Jurkat, Clone E6-1 (cell line): ENCODE measurements around the gene ST6GALNAC2.
"Not testable (repeated sequence)": the region's sequence is repeated elsewhere in the genome, so short reads cannot be mapped to it uniquely, and the experiment has no call there.

Source experiments
- DNase-seq: peaks from one replicate; pipeline ENCODE4 v3.0.0-alpha.2; 2011; ENCODE audit warnings: low read depth, low spot score
- H3K4me3 ChIP-seq: 2 replicates; pipeline ENCODE4 v1.5.1; 2011; ENCODE audit warnings: mild to moderate bottlenecking, low read length, control low read depth, moderate library complexity

ST6GALNAC2 gene

GRCh38 chr17:76560036-76560876 lies 25.4 kb downstream of the ST6GALNAC2 start:
- no peak for DNase-seq

GRCh38 chr17:76559460-76559859 lies 26.2 kb downstream of the ST6GALNAC2 start:
- peak overlapping the region; percentile 98; the same call in 1 of the 2 replicates for H3K4me3 ChIP-seq
- DNase-seq = not testable (repeated sequence)

More at GRCh38 chr17:76560036-76560876, 25.4 kb downstream of the ST6GALNAC2 start:
- no peak overlapping the region for H3K4me3 ChIP-seq

GRCh38 chr17:76558198-76559095 lies 27.2 kb downstream of the ST6GALNAC2 start:
- DNase-seq = no peak
- H3K4me3 ChIP-seq = peak overlapping the region; percentile 98

GRCh38 chr17:76557368-76558197 lies 28.1 kb downstream of the ST6GALNAC2 start:
- peak overlapping the region; percentile 98 for H3K4me3 ChIP-seq
- DNase-seq = peak; percentile 94

GRCh38 chr17:76556765-76557367 lies 28.8 kb downstream of the ST6GALNAC2 start:
- H3K4me3 ChIP-seq = peak overlapping the region; percentile 98
- no peak for DNase-seq

- H3K4me3 ChIP-seq = no peak overlapping the region
- no peak for DNase-seq
Observed at GRCh38 chr17:76554131-76554530, 31.5 kb downstream of the ST6GALNAC2 start.

GRCh38 chr17:76553178-76553908 lies 32.3 kb downstream of the ST6GALNAC2 start:
- H3K4me3 ChIP-seq = no peak overlapping the region
- no peak for DNase-seq

- no peak for DNase-seq
- H3K4me3 ChIP-seq = no peak overlapping the region
Observed at GRCh38 chr17:76551685-76552084, 34.0 kb downstream of the ST6GALNAC2 start.

GRCh38 chr17:76550712-76551615 lies 34.7 kb downstream of the ST6GALNAC2 start:
- H3K4me3 ChIP-seq = no peak overlapping the region
- DNase-seq = no peak

GRCh38 chr17:76549539-76549938 lies 36.1 kb downstream of the ST6GALNAC2 start:
- no peak for DNase-seq
- no peak overlapping the region for H3K4me3 ChIP-seq

- no peak for DNase-seq
- no peak overlapping the region for H3K4me3 ChIP-seq
Observed at GRCh38 chr17:76549215-76549518, 36.5 kb downstream of the ST6GALNAC2 start.

GRCh38 chr17:76548378-76549214 lies 37.1 kb downstream of the ST6GALNAC2 start:
- no peak for DNase-seq
- no peak overlapping the region for H3K4me3 ChIP-seq

GRCh38 chr17:76547642-76548202 lies 37.9 kb downstream of the ST6GALNAC2 start:
- DNase-seq = no peak
- no peak overlapping the region for H3K4me3 ChIP-seq

- peak; percentile 57 for DNase-seq
- no peak overlapping the region for H3K4me3 ChIP-seq
Observed at GRCh38 chr17:76547183-76547641, 38.4 kb downstream of the ST6GALNAC2 start.

GRCh38 chr17:76546556-76547182 lies 39.0 kb downstream of the ST6GALNAC2 start:
- DNase-seq = no peak
- no peak overlapping the region for H3K4me3 ChIP-seq
